ENCODE data around the gene CLEC1A.

CLEC1A gene, protein sequence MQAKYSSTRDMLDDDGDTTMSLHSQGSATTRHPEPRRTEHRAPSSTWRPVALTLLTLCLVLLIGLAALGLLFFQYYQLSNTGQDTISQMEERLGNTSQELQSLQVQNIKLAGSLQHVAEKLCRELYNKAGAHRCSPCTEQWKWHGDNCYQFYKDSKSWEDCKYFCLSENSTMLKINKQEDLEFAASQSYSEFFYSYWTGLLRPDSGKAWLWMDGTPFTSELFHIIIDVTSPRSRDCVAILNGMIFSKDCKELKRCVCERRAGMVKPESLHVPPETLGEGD

DNA sequence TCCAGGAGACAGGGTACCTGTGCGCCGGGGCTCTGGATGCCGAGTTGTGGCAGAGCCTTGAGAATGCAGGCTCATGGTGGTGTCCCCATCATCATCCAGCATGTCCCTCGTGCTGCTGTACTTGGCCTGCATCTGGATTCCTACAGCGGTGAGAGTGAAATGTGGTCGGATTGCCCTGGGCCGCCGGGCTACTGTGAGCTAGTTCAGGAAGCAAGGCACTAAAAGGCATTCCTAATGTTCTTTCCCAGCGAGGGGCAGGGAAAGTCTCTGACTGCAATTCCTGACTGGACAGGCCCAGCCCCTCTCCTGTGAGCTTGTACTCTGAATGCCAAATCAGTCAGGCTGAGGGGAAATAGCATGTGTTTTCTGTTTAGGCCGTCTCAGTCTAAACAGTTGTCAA, at the start of gene CLEC1A:
CLEC1A (minus strand) TSS at position 195 of the 400 bp plus-strand sequence; CDS start at position 132, 63 bp downstream.
- FAIRE-seq, result no peak

DNA sequence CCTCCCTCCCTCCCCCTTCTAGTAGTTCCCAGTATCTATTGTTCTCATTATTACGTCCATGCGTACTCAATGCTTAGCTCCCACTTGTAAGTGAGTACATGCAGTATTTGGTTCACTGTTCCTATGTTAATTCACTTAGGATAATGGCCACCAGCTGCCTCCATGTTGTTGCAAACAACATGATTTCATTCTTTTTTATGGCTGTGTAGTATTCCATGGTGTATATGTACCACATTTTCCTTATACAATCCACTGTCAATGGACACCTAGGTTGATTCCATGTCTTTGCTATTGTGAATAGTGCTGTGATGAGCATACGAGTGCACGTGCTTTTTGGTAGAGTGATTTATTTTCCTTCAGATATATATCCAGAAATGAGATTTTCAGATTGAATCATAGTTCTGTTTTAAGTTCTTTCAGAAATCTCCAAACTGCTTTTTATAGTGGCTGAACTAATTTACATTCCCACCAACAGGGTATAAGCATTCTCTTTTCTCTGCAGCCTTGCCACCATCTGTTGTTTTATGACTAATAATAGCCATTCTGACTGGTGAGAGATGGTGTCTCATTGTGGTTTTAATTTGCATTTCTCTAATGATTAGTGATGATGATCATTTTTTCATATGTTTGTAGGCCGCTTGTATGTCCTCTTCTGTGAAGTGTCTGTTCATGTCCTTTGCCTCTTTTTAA, 49.1 kb upstream of the CLEC1A start:
- no peak for FAIRE-seq

DNA sequence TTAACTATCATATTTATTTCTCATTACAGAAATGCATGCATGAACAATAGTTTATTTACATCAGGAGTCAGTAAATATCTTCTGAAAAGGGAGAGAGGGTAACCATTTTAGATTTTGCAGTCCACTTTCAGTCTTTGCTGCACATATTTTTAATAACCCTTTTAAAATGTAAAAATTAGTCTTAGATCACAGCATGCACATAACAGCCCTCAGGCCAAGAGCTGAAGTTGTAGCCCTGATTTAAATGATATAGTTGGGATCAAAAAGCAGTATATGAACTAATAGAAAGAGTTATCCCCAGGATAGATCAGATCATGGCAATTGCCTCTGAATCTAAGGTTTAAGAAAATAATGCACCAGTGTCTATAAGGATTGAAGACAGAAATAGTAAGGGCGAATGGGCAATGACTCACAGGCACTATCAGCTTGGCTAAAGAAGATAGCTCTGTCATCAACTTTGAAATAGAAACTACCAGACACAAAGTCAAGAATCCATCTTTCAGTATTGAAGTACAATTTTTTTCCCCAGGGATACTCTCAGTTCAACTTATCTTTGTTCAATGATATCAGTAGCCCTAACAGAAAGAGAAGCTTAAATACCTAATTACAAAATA, 44.3 kb upstream of the CLEC1A start:
- FAIRE-seq, result no peak

DNA sequence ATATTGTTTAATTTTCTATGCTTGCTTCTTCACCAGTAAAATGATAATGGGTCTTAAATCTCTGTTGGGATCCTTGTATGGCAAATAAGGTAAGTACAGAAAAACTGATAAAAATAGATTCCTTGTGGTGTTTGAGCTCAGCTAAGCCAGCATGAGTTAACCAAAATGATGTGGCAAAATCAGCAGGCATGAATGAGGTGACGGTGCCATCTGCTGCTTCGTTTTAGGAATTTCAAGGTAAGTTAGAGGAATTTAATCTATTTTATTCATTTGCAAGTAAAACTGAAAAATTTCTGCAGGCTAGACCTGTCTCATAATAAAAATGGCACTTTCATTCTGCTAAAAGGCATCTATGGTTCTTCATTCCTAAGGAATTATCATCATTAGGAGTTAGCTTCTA, 41.2 kb upstream of the CLEC1A start:
- peak; percentile 82 for FAIRE-seq

DNA sequence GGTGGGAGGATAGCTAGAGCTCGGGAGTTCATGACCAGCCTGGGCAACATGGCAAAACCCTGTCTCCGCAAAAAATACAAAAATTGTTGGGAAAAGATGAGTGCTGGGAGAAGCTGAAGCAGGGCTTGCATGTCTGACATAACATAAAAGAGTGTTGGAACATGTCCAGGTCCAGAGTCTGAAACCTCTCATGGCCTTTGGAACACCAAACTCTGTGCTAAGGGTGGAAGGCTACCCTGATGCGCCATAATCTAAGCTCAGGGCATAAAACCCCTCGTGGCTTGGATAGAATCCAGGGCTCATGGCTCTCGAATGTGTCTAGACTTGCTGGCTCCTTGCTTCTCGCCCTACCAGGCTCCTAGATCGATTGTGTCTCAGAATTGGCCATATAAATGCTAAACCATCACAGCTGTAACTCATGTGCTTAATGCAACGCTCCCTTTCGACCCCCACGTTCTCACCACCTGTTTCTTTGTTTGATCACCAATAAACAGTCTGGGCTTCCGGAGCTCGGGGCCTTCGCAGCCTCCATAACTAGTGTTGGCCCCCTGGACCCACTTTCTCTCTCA, 37.9 kb upstream of the CLEC1A start:
- no peak for FAIRE-seq

DNA sequence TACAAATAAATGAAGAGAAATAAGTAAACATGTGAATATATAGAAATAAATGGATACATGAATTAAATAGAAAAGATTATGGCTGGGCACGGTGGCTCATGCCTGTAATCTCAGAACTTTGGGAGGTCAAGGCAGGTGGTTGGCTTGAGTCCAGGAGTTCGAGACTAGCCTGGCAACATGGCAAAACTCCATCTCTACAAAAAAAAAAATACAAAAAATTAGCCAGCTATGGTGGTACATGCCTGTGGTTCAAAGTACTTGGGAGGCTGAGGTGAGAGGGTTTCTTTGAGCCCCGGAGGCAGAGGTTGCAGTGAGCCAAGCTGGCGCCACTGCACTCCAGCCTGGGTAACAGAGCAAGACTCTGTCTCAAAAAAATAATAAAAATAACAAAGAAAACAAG, 36.3 kb upstream of the CLEC1A start:
- no peak for FAIRE-seq

DNA sequence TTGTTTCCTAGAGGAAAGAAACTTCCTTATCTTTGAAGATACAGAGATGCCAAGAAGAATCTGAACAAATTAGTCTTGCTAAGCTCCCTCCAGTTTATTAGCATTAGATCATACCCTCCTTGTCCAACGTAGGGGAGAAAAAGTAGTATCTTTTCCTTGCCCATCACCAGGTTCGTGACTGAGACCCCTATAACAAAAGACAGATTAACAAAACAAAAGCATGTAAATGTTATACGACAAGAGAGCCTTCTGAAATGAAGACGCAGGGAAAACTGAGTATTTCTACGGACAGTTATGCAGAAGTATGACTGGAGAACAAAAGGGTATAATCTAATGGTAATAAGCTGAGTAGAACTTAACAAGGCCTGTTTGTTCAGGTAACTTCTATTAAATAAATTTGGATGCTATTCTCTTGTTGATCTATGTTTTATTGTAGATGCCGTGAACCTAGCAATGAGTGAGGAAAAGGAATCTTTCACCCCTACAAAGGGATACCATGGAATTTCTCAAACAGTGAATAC, 34.1 kb upstream of the CLEC1A start:
- FAIRE-seq, result no peak

DNA sequence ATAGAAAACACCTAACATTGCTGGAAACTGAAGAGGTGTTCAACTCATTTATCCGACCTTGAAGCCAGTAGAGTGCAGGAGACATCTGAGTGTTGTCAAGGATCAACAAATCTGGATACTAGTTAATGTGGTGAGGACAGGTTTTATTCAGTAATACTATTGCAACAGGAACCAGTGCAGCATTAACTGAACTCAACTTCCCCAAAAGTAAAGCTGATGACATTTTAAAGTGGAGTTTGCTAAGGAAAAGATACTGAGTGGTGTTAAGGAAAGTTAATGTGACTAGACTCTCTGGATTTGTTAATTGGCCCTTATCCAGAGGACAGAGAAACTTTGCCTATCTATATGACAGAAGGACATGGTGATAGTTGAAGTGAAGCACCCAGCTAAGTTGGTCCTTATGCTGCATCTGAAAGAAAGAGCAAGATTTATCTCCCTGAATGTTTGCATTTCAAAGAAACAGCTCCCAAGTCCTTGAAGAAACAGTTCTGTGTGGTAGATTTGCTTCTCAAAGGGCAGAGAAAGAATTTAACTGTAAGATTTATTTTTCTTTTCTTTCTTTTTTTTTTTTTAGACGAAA, 32.4 kb upstream of the CLEC1A start:
- no peak for FAIRE-seq

DNA sequence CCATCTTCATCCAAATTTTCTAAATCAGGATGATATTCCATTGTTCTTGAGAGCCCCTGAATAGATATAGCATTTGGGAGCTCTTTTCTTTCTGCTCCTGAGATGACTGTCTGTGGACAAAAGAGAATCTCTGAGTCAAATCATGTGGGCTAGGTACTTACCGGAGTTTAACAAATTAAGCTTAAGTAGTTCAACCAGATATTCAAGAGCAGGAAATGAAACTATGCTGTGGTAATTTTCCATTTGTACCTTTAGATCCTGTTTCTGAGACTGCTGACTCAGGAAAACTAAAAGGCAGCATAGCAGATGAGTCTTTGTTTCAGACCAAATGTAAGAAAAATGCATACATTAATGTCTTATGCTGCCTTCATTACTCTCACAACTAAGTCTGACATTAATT, 31.3 kb upstream of the CLEC1A start, which contains the start of gene CLEC7A:
CLEC7A (minus strand) TSS at position 158 of the 400 bp plus-strand sequence; CDS start at position 41, 117 bp downstream.
- no peak for FAIRE-seq

DNA sequence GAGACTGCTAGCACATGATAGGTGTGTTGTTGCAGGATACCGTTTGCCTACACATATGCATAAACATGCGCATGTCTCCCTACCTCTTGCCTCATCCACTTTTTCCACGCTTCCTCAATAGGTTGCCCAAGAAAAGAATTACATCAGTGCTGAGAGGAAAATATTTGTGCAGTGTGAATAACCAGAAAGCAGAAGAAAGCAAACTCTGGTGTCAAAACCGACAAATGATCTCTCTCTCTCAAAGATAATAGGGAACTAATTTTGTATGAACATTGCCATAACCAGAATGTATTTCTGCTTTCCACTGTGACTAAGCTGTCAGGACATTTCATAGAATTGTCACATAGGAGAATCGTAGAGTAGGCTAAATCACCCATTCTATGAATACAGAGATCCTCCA, 29.9 kb upstream of the CLEC1A start:
- FAIRE-seq, result no peak

DNA sequence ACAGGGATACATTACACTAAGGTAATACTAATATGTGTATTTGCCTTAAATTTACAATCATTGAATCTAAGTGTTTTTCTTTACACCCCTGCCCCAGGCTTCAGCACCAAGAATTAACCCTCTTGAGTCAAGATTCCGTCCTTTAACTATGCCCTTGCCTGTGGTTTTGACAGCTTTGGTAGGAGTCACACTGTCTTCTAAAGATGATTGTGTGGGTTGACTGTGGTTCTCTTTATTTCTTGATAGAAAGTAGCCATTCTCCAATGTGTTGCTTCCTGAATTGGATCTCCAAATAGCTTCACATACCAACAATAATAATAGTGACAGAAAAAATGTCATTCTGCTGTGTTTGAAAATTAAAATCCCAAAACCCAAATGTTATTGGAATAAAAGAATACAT, 27.6 kb upstream of the CLEC1A start:
- FAIRE-seq, result no peak

DNA sequence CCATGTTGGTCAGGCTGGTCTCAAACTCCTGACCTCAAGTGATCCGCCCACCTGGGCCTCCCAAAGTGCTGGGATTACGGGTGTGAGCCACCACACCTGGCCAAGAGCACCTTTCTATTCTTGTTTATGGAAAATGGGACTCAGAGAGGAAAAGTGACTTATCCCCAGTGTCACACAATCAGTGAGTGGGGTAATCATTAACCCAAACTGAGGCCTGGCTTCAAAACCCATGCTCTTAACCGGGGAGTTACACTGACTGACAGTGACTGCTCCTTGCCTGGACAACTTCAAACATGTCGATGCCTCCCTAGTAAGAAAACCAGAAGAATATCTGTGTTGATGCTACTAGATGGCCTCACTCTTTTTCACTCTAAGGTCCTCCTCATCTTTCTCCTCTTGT, 23.9 kb upstream of the CLEC1A start:
- FAIRE-seq, result no peak

DNA sequence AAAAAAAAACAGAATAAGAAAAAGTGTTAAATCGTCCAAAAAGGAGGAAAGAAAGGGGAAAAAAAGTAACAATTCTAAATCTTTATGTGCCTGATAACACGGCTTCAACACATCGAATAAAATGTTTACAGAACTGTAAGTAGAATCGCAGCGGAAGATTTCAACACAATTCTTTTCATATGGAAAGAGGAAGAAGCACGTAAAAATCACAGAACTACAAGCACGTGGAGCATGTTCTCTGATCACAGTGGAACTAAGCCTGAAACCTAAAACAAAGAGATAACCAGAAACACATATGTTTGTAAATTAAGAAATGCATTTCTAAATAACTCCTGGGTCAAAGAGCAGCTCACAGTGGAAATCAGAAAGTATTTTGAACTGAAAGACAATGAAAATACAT, 22.5 kb upstream of the CLEC1A start:
- FAIRE-seq, result no peak

DNA sequence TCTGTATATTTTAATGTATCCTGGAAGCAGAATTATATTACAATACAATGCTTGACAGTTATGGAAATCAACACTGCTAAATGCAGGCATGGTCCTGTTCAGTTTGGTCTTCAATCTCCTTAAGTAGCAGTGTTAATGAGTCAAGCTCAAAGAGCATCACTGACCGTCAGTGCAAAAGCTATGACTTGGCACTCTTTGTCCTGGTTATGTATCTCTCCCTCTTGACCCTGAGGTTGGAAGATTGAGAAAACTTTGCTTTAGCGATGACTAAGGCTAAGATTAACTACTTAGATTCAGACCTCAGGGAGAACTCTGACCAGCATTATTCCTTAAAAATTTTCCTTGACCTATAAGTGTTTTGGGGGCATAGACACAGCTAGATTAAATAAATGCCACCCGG, 20.3 kb upstream of the CLEC1A start:
- FAIRE-seq, result no peak

DNA sequence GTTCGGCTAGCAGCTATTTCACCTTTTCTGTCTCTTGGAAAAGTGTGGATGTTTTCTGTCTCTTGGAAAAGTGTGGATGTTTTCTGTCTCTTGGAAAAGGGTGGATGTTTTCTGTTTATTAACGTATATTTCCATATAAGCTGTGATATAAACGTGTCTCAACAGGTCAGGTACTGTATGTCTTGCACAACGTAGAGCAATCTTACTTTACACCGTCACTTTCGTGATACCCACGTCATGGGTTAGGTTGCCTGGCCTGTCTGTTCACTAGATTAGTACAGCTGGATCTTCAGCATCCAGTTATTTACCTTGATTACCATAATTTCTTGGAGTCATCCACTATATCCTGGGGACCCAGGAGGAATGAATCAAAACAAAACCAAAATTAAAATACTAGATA, 17.1 kb upstream of the CLEC1A start:
- no peak for FAIRE-seq

DNA sequence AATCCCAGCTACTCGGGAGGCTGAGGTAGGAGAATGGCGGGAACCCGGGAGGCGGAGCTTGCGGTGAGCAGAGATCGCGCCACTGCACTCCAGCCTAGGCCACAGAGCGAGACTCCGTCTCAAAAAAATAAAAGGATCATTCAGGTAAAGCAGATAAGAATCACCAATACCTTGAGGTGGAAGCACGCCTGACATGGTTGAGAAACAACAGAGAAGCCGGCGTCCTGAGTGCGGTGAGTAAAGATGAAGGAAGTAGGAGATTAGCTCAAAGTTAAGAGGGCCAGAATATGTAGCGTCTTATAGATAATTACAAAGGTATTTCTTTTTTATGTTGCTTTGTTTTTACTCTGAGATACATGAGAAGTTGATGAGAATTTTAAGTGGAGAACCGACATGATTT, 16.5 kb upstream of the CLEC1A start:
- no peak for FAIRE-seq

DNA sequence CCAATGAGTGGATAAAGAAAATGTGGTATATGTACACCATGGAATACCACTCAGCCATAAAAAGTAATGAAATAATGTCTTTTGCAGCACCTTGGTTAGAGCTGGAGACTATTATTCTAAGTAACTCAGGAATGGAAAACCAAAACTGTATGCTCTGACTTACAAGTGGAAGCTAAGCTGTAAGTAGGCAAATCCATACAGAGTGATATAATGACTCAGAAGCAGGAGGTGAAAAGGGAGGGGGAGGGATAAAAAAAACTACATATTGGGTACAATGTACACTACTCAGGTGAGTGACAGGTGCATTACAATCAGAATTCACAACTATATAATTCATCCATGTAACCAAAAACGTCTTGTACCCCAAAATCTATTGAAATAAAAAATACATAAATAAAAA, 15.1 kb upstream of the CLEC1A start:
- no peak for FAIRE-seq

DNA sequence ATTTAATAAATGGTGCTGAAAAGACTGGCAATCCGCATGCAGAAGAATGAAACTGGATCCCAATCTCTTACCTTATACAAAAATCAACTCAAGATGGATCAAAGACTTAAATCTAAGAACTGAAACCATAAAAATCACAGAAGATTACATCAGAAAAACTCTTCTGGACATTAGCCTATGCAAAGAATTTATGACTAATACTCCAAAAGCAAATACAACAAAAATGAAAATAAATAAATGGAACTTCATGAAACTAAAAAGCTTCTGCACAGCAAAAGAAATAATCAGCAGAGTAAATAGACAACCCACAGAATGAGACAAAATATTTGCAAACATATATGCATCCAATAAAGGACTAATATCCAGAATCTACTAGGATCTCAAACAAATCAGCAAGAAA, 14.3 kb upstream of the CLEC1A start:
- FAIRE-seq, result no peak

DNA sequence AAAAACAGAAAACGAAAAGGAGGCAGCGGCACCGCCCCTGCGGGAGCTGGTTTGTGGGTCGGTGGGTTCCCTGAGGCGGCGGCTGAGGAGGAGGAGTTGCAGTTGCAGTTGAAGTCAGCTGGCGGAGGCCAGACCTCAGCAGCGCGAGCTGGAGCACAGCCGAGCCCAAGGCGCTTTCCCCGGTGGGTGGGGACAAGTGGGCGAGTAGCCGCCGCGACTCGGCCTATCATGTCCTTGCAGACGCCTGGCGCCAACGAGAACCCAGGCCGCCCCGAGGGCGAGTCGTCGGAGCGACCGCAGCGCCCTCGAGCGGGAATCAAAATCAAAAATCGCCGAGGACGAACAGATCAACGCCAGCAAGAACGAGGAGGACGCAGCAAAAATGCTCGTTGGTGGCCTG, 12.7 kb upstream of the CLEC1A start:
- FAIRE-seq, result no peak

DNA sequence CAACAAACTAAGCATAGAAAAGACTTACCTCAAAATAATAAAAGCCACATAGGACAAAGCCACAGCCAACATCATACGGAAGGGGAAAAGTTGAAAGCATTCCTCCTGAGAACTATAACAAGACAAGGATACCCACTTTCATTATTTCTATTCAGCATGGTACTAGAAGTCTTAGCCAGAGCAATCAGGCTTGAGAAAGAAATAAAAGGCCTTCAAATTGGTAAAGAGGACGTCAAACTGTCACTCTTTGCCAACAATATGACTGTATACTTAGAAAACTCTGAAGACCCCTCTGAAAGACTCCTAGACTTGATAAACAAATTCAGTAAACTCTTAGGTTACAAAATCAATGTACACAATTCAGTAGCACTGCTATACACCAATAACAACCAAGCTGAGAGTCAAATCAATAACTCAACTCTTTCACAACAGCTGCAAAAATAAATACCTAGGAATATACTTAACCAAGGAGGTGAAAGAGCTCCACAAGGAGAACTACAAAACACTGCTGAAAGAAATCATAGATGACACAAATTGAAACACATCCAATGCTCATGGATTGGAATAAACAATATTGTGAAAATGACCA, 11.6 kb upstream of the CLEC1A start:
- no peak for FAIRE-seq

DNA sequence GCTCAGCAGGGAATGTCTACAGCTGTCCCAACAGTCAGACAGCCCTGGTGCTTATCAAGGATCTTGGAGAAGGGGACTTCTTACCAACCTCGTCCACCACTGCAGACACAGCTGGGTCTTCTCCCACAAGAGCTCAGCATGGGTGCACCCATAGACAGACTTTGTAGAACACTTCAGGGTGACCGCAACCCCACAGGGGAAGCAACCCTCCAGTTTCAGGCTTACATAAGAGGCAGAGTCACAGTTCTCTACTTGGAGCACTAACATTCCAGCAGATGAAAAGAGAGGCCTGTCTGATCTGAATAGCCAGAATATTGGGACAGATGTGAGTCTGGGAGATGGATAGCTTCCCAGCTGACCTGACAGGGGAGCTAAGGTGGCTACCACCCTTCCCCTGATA, 3.5 kb upstream of the CLEC1A start:
- FAIRE-seq, result no peak

DNA sequence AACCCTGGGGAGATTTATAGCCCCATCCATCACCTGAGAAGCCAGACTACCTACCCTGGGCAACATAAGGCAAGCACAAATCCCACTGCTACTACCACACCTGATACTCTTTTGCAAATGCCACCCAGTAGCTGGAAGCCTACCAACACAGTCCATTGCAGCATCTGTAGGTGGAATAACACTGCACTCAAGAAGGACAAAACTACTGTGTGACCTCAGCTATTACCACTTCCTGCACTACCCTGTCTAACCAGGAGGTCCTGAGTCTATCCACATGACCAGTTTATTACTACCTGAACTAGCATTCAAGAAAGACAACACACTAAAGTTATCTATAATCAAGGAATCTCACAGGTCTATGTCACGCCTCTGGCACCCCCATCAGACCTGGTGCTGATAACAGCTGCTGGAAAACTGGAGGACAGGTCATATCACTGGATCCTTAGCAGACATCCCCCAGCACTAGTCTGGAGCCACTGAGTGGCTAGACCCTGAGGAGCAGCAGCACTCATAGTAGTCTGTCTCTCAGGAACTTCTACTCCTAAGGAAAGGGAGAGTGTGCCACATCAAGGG, 2.9 kb upstream of the CLEC1A start:
- FAIRE-seq, result no peak
